Measurements from ENCODE around the gene CLDN9. TPM values are rescaled to one million over a fixed set of nuclear protein-coding genes. Genes with fewer than 3 reads are reported as not detected.

CLDN9 gene
- polyA plus RNA-seq, 2 of the 4 experiments (the other 2 are of a cell fraction), result 0.03 to 0.06 TPM

GRCh38 chr16:3020604-3021448 is 8.1 kb downstream of the CLDN9 start (continued):
- peak; percentile 63 for TF ChIP-seq RARB (CRISPR knock-in tag; IDR thresholded peaks at IDR 0.05)
- no peak for TF ChIP-seq SREBF2 (IDR thresholded peaks at IDR 0.05)
- TF ChIP-seq TFCP2L1 (CRISPR knock-in tag; IDR thresholded peaks at IDR 0.05), result peak; percentile 97
- TF ChIP-seq FOSB (CRISPR knock-in tag; IDR thresholded peaks at IDR 0.05), result peak; percentile 96
- TF ChIP-seq CHD2 (IDR thresholded peaks at IDR 0.05; ENCODE audit: low read length, partially characterized antibody), result no peak
- TF ChIP-seq EP300 (IDR thresholded peaks at IDR 0.05), result peak; percentile 60 to 80; a peak in 3 of 5 replicates
- TF ChIP-seq HOXA7 (CRISPR knock-in tag; IDR thresholded peaks at IDR 0.05), result peak; percentile 92; the same call in 1 of the 2 replicates
- TF ChIP-seq ZC3H11A (IDR thresholded peaks at IDR 0.05), result no peak
- peak; percentile 88 to 90; a peak in 4 of 5 replicates for TF ChIP-seq JUN (IDR thresholded peaks at IDR 0.05)
- TF ChIP-seq HOXB5 (CRISPR knock-in tag; IDR thresholded peaks at IDR 0.05), result no peak; the same call in 1 of the 2 replicates
- peak; percentile 95 for TF ChIP-seq JUNB (IDR thresholded peaks at IDR 0.05)
- no peak for TF ChIP-seq KDM1A (IDR thresholded peaks at IDR 0.05; ENCODE audit: low read depth)
- no peak for TF ChIP-seq HDAC2 (IDR thresholded peaks at IDR 0.05)
- TF ChIP-seq PHF8 (IDR thresholded peaks at IDR 0.05; ENCODE audit: borderline replicate concordance, low read depth), result no peak

- peak overlapping the region; percentile 98 to 100 for H3K27ac ChIP-seq
- peak; percentile 72 to 93 for DNase-seq (ENCODE audit: low read depth in 1 of 2, low spot score in 1 of 2)
- peak overlapping the region; percentile 93 for H3K4me3 ChIP-seq
- peak; percentile 23 to 56 for ATAC-seq
- no peak for FAIRE-seq
- 0% methylated on average over 15 of the region's 25 CpGs for WGBS (ENCODE audit: missing lambda C conversion rate)
- CTCF ChIA-PET, result interaction anchor here (0.7 to 6.6 kb wide), 10 partner anchors 10 to 1644 kb away, joined by 3 to 112 read pairs (median 4); no protein-coding TSS in a partner anchor
- H3K4me1 ChIP-seq, result peaks cover 24% of the 10 kb centered on the region
- POLR2A ChIA-PET, result interaction anchor here (0.6 to 6.2 kb wide), 12 partner anchors 10 to 153 kb away, joined by 3 to 107 read pairs (median 6); partner anchors contain the start of gene PAQR4
- peak overlapping the region; percentile 89 for H3K4me2 ChIP-seq
- no peaks in the 10 kb centered on the region for H3K9me3 ChIP-seq
- no peak for TF ChIP-seq ZSCAN20 (CRISPR knock-in tag; IDR thresholded peaks at IDR 0.05)
- no peak for TF ChIP-seq E2F6 (IDR thresholded peaks at IDR 0.05; ENCODE audit: borderline replicate concordance, low read depth)
- TF ChIP-seq CTCF (IDR thresholded peaks at IDR 0.05), result peak; percentile 31; the same call in 1 of the 3 replicates
- TF ChIP-seq NR3C1 (IDR thresholded peaks at IDR 0.05), result no peak
- TF ChIP-seq MAFK (IDR thresholded peaks at IDR 0.05; ENCODE audit: partially characterized antibody), result peak; percentile 45
- TF ChIP-seq CBX8 (IDR thresholded peaks at IDR 0.05), result no peak
- TF ChIP-seq RNF2 (IDR thresholded peaks at IDR 0.05; ENCODE audit: borderline replicate concordance, low read depth), result no peak
- no peak for TF ChIP-seq CHD2 (IDR thresholded peaks at IDR 0.05; ENCODE audit: low read length, partially characterized antibody)
- TF ChIP-seq KDM1A (IDR thresholded peaks at IDR 0.05; ENCODE audit: low read depth), result no peak
- TF ChIP-seq EHMT2 (IDR thresholded peaks at IDR 0.05; ENCODE audit: low read depth), result no peak
- TF ChIP-seq NFE2L2 (conservative IDR thresholded peaks at IDR 0.05; ENCODE audit: low read length), result no peak
- no peak for TF ChIP-seq MAZ (IDR thresholded peaks at IDR 0.05; ENCODE audit: borderline replicate concordance, low read depth, low read length)
- TF ChIP-seq MAX (IDR thresholded peaks at IDR 0.05), result peak; percentile 9; the same call in 1 of the 2 replicates
- no peak for TF ChIP-seq ATOH8 (CRISPR knock-in tag; IDR thresholded peaks at IDR 0.05; ENCODE audit: low read depth)
- TF ChIP-seq RCOR1 (IDR thresholded peaks at IDR 0.05; ENCODE audit: low read depth, low read length), result no peak
- TF ChIP-seq TFCP2L1 (CRISPR knock-in tag; IDR thresholded peaks at IDR 0.05), result no peak; the same call in 1 of the 2 replicates
- TF ChIP-seq FOSL2 (IDR thresholded peaks at IDR 0.05), result peak; percentile 66; the same call in 1 of the 2 replicates
- TF ChIP-seq FOSL2 (CRISPR knock-in tag; IDR thresholded peaks at IDR 0.05), result peak; percentile 85
- no peak; a peak in 1 of 5 replicates for TF ChIP-seq JUN (IDR thresholded peaks at IDR 0.05)
- TF ChIP-seq HOXB5 (CRISPR knock-in tag; IDR thresholded peaks at IDR 0.05), result peak; percentile 38; the same call in 1 of the 2 replicates
- no peak; the same call in 1 of the 2 replicates for TF ChIP-seq POLR2AphosphoS2 (conservative IDR thresholded peaks at IDR 0.05; ENCODE audit: low read length)
- TF ChIP-seq ESRRA (IDR thresholded peaks at IDR 0.05; ENCODE audit: borderline replicate concordance, low read length), result no peak; the same call in 1 of the 2 replicates
- TF ChIP-seq FOSB (CRISPR knock-in tag; IDR thresholded peaks at IDR 0.05), result no peak
- TF ChIP-seq USF2 (IDR thresholded peaks at IDR 0.05), result no peak
- no peak for TF ChIP-seq SMC3 (IDR thresholded peaks at IDR 0.05)
- no peak for TF ChIP-seq NPAS2 (CRISPR knock-in tag; IDR thresholded peaks at IDR 0.05; ENCODE audit: borderline replicate concordance)
Measured at GRCh38 chr16:3021449-3022207, 8.9 kb downstream of the CLDN9 start.

Data from A549 (cell line).